HL-60/S4 (cell line): ENCODE data around the gene LRRC23.

ENCODE experiments used
- in situ Hi-C: fragments of 300-500 bp; cut with MboI; formaldehyde crosslinking; loops from 2 replicates; pipeline ENCODE4 v1.14.3; 2022; ENCODE audit warnings: low sequenced_read_pairs

The LRRC23 gene

GRCh38 chr12:6954316-6955107, 49.9 kb downstream of the LRRC23 start:
- in situ Hi-C loops, result no loop called here

- in situ Hi-C loops, result no loop called here
These were observed 50.7 kb downstream of the LRRC23 start for GRCh38 chr12:6955108-6956020.

- in situ Hi-C loops, result no loop called here
These were observed 51.6 kb downstream of the LRRC23 start for GRCh38 chr12:6956021-6956727.

- in situ Hi-C loops, result no loop called here
These were observed 52.6 kb downstream of the LRRC23 start for GRCh38 chr12:6957151-6957701.

- in situ Hi-C loops, result no loop called here
These were observed 53.4 kb downstream of the LRRC23 start for GRCh38 chr12:6957741-6958608.

- in situ Hi-C loops, result no loop called here
These were observed 54.0 kb downstream of the LRRC23 start for GRCh38 chr12:6958609-6959057.

GRCh38 chr12:6959058-6959804, 54.6 kb downstream of the LRRC23 start:
- in situ Hi-C loops, result no loop called here

GRCh38 chr12:6959805-6960592, 55.4 kb downstream of the LRRC23 start:
- in situ Hi-C loops, result no loop called here

- in situ Hi-C loops, result no loop called here
These were observed 56.1 kb downstream of the LRRC23 start for GRCh38 chr12:6960593-6961277.

- in situ Hi-C loops, result no loop called here
These were observed 56.7 kb downstream of the LRRC23 start for GRCh38 chr12:6961278-6961694.

GRCh38 chr12:6961695-6962284, 57.2 kb downstream of the LRRC23 start:
- in situ Hi-C loops, result no loop called here

- in situ Hi-C loops, result no loop called here
These were observed 57.8 kb downstream of the LRRC23 start for GRCh38 chr12:6962285-6963015.

- in situ Hi-C loops, result no loop called here
These were observed 58.6 kb downstream of the LRRC23 start for GRCh38 chr12:6963016-6963731.
